HG03139 (cell line): Measurements from ENCODE around the gene PHKG1.
"Not testable (repeated sequence)": the region's sequence is repeated elsewhere in the genome, so short reads cannot be mapped to it uniquely, and the experiment has no call there.

Experiments used
- ATAC-seq: cut with Tn5 transposase; IDR thresholded peaks from one replicate; pipeline ENCODE4 v1.9.1; 2021; ENCODE audit not compliant: unreplicated experiment

Gene PHKG1

DNA sequence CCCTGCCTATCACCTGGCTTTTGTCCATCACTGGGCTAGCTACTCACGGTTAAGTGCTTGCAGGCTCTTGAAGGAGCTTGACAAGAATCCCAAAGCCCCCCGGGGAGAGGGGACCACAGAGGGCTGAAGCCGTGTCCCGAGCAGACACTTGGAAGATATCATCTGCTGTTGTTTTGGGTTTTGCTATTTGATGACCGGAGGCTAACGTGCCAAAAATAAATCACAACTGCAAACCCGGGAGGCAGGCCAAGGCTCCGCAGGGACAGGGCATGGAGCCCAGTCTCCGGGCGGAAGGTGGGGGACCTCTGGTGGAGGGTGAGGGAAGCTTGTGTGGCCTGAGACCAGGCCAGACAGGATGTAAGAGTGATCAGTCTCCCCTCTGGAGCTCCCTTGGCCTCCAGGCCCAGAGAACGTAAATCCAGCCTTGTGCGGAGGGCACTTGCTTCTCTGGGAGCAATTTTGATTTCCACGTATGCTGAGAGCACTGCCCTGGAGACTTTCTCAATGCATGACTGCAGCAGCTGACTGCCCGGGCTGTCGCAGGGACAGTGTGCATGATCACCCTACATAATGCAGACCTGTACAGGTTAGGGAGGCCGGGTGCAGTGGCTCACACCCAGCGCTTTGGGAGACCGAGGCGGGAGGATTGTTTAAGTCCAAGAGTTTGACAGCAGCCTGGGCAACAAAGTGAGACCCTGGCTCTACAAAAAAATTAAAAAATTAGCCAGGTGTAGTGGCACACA, at the start of gene PHKG1:
Gene PHKG1, minus strand, starts transcription at position 164 of the 743 bp plus-strand sequence. CDS start 4,011 bp downstream, outside the sequence.
- ATAC-seq, result no peak

- ATAC-seq, result not testable (repeated sequence)
Observed at GRCh38 chr7:56131062-56131461, 38.3 kb upstream of the PHKG1 start.

GRCh38 chr7:56127241-56127975, 34.7 kb upstream of the PHKG1 start:
- no peak for ATAC-seq

- no peak for ATAC-seq
Observed at GRCh38 chr7:56125831-56126230, 33.1 kb upstream of the PHKG1 start.

DNA sequence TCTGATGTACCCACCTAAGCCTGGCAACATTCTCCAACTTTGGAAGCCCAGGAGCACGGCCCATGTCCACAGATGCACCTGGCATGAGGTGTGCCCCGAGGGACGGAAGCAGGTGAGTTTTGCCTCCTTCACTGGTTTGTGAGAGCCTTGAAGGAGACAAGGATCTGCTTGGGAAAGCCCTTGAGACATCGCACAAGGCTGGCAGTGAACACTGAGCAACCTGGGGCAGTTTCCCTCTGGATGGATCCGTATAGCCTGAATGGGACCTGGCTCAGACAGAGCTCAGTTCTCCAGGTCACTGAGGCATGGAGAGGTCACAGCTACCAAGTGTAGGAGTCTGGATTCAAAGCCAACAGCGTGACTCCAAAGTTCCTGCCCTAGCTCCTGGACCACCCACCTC, 32.2 kb upstream of the PHKG1 start:
- ATAC-seq, result no peak

GRCh38 chr7:56121440-56121839, 28.7 kb upstream of the PHKG1 start:
- ATAC-seq, result no peak

DNA sequence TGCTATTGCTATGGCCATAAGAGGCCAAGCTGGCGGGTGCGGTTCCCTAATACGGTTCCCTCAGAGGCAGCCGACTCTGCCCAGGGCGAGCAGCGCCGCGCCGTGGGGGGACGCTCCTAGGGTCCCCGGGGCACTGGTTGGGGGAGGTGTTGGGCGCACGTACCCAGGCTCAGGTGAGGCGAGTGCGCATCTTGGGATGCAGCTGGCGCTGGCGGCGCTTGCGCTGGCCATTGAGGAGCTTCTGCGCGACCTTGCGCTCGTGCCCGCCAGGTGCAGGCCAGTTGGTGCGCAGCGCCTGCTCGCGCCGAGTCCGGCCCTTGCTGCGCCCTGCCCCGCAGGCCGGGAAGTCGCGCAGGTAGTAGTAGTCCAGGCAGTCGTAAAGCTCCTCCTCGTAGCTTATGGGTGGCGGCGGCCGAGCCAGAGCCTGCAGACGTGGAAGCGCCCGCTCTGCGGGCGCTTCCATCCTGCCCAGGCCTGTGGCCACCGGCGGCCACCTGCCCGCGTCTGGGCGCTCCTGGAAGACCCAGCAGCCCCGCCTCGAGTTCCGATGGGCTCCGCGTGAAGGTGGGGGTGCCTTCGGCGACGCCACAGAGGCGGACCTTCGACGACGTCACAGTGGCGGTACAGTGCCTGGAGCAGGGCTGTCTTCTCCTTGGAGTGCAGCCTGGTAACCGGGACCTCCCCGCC, 23.2 kb upstream of the PHKG1 start, which contains the start of gene NUPR2:
Gene NUPR2, minus strand, starts transcription at position 566 of the 687 bp plus-strand sequence. Its CDS starts 103 bp downstream, at position 463.
- no peak for ATAC-seq

GRCh38 chr7:56112244-56112643, 19.5 kb upstream of the PHKG1 start:
- not testable (repeated sequence) for ATAC-seq

GRCh38 chr7:56110611-56111010, 17.9 kb upstream of the PHKG1 start:
- ATAC-seq, result no peak

- ATAC-seq, result no peak
Observed at GRCh38 chr7:56107954-56108258, 15.2 kb upstream of the PHKG1 start.

DNA sequence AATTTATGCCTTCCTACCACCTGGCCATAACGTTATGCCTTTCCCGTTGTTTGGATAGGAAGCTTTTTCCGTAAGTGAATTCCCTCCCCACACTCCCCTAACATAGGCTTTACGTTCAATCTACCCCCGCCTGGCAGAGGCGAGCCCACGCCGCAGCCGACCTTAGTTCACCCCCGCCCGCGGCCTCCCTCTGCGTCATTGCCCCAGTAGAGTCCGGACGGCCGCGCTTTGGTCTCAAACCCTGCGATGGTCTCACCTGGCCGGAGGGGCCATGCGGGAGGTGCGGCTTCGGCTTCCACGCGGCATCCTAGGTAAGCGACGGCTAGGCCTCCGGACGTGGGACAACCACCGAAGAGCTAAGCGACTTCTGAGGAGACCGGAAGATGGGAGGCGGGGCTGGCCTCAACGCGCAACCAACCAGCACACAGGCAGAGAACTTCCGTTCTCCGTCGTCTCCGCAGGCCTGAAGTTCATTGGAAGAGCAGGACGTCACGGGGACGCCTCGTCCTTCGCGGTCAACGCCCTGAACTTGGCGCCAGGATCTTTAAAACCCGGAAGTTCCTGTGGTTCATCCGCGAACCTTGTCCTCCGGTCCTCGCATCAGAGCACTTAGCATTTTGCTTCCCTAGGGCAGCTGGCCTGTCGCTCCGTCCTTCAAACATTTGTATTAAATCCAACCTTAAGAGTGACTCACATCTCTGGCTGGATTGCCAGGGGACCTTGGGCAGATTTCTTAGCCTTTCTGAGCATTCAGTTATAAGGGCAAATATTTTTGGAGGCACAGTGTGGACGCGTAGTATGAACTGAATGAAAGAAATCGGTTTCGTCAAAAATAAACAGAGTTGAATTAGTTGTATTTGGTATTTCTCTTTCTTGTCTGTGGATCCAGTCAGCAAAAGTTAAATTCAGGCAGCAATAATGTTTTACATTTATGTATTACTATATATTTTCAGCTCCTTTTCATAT, 13.6 kb upstream of the PHKG1 start, which contains the start of gene CHCHD2:
Gene CHCHD2, minus strand, starts transcription at position 369 of the 966 bp plus-strand sequence. Its CDS starts 63 bp downstream, at position 306.
- ATAC-seq, result peak; percentile 100

DNA sequence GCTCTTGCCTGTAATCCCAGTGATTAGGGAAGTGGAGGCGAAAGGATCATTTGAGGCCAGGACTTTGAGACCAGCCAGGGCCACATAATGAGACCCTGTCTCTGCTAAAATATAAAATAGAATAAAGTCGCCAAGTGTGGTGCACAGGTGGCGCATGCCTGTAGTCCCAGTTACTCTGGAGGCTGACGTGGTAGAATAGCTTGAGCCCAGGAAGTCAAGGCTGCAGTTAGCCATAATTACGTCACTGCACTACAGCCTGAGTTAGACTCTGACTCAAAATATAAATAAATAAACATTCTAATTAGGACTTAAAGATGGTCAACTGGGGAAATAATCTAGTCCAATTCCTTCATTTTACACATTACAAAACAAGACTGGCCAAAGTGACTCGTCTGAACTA, 12.8 kb upstream of the PHKG1 start:
- no peak for ATAC-seq

GRCh38 chr7:56104138-56104537, 11.4 kb upstream of the PHKG1 start:
- not testable (repeated sequence) for ATAC-seq

- no peak for ATAC-seq
Observed at GRCh38 chr7:56099653-56100052, 6.9 kb upstream of the PHKG1 start.

DNA sequence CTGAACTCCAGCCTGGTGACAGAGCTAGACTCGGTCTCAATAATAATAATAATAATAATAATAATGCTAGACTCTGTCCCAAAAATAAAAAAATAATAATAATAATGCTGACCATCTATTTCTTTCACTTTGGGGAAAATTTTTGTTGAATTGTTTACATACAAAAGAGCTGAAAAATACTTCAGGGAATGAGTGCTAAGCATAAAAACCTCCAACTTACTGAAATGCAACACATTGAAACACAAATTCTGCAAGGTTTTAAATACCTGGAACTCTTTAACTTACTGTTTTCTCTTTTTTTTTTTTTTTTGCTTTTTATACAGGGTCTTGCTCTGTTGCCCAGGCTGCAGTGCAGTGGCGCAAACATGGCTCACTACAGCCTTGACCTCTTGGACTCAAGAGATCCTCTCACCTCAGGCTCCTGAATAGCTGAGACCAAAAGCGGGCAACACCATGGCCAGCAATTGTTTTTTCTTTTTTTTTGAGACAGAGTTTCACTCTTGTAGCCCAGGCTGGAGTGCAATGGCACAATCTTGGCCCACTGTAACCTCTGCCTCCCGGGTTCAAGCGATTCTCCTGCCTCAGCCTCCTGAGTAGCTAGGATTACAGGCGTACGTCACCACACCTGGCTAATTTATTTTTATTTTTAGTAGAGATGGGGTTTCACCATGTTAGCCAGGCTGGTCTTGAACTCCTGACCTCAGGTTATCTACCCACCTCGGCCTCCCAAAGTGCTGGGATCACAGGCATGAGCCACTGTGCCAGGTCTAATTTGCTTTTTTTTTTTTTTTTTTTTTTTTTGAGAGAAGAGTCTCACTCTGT, 5.6 kb upstream of the PHKG1 start:
- ATAC-seq, result not testable (repeated sequence)

DNA sequence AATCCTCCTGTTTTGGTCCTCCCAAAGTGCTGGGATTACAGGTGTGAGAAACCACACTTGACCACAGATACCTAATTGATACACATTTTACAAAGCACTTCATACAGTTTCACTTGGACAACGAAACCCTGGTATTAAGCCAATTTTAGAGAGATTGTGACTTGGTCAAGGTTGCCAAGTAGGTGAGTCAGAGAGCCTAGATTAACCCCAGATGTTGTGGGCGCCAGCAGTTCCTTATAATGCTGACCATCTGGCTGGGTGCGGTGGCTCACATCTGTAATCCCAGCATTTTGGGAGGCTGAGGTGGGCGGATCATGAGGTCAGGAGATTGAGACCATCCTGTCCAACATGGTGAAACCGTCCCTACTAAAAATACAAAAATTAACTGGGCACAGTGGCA, 4.9 kb upstream of the PHKG1 start:
- no peak for ATAC-seq

- ATAC-seq, result not testable (repeated sequence)
Observed at GRCh38 chr7:56092388-56092787, 364 bp downstream of the PHKG1 start.

GRCh38 chr7:56091591-56091990, 1.2 kb downstream of the PHKG1 start:
- ATAC-seq, result no peak

- ATAC-seq, result no peak
Observed at GRCh38 chr7:56087445-56087844, 5.3 kb downstream of the PHKG1 start.

- ATAC-seq, result no peak
Observed at GRCh38 chr7:56086761-56087160, 6.0 kb downstream of the PHKG1 start.
